SKM-1 (cell line): ENCODE data around the gene C1orf232.

Experiments
- DNase-seq: peaks from one replicate; lab custom pipeline; 2025; ENCODE audit not compliant: unreplicated experiment; lab: John Stamatoyannopoulos, UW

Gene C1orf232

DNA sequence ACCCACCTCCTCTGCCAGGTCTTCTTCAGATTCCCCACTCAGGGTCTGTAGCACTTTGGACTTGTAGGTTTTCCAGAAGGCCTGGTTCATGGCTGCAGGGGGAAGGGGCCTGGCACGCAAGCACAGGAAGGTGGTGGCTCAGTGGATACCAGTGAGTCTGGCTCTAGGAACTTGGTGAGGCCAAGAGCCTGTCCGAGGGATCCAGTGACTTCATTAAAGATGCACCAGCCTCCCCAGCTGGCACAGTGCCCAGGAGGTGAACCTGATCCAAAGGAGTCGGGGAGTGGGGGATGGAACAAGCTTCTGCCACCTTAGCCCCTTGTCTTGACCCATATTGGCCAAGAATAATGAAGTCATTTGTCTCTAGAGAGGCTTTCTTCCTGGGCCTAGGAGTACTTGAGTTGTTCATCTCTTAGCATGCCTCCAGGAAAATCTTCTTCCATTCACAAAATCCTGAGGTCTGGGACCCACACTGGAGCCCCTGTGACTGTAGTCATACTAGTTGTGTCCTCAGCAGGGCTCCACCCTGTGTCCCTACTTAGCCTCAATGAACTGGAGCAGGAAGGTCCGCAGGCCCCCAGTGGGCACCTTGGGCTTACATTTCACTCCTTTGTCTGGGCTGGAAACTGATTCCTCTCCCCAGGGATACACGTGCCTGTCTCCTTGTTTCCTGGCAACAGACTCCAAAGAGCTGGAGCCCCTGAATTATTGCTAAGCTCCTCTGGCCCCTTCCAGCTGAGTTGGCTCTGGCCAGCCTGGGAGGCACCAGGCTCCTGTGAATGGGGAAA, at the start of gene C1orf232:
TSS of gene C1orf232 (minus strand) at position 554 of the 788 bp plus-strand sequence. CDS start at position 90, 464 bp downstream.
- DNase-seq = no peak

DNA sequence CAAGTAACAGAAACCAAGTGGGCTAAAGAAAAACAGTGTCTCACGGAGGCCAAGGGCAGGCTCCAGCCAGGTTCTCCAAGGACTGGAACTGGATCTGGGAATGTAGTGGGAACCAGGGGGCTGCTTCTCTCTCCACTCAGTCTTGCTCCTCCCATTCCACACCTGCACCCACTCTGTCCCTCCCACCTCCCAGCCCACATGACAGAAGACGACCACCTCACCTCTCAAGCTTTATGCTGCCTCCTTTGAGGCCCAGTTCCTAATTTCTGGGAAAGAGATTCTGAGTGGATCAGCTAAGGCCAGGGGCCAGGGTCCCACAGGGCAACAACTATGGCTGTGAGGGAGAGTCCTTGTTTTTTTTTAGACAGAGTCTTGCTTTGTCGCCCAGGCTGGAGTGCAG, 46.5 kb upstream of the C1orf232 start:
- no peak for DNase-seq

DNA sequence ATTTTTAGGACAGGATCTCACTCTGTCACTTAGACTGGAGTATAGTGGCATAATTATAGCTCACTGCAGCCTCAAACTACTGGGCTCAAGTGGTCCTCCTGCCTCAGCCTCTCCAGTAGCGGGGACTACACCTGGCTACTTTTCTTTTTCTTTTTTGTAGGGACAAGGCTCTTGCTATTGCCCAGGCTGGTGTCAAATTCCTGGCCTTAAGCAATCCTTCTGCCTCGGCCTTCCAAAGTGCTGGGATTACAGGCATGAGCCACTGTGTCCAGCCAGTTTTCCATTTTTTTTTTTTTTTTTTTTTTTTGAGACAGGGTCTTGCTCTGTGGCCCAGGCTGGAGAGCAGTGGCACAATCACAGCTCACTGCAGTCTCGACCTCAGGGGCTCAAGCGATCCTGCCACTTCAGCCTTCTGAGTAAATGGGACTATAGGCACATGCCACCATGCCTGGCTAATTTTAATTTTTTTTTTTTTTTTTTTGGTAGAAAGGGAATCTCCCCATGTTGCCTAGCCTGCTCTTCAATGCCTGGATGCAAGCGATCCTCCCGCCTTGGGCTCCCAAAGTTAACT, 44.7 kb upstream of the C1orf232 start:
- no peak for DNase-seq

DNA sequence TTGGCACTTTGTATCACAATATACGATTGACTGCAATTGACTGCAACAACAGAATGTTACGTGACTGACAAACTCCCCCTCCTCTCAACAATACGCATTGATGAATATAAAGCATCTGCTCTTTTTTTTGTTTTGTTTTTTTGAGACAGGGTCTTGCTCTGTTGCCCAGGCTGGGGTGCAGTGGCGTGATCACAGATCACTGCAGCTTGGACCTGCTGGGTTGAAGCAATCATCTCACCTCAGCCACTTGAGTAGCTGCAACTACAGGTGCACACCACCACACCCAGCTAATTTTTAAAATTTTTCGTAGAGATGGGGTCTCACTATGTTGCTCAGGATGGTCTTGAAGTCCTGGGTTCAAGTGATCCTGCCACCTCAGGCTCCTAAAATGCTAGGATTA, 44.0 kb upstream of the C1orf232 start:
- DNase-seq = no peak

DNA sequence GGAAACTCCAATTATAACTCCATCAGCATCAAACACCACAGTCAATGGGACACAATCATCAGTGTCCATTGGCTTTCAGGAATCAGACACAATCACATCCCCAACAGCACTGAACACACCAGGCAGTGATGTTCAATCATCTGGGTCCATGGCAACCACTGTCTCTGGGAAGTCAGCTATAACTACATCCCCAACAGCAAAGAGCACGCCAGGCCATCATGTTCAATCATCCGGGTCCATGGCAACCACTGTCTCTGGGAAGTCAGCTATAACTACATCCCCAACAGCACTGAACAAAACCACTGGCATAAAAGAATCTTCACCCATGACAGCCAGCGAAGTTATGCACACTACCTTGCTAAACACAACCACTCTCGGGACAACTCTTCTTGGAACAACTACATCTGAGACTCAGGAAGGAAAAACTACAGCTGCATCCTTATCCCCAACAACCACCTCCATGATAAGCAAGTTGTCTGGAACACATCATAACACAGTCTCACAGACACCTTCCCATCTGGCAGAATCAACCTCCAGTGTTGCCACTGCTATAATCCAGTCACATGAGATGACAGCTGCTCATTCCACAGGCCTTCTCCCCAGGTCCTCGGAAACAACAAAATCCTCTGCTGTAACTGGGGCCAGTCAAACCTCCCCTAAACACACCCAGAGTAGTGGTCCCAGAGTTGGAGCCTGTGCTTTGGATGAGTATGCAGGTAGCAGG, 41.5 kb upstream of the C1orf232 start:
- DNase-seq = no peak

- DNase-seq = no peak
Observed at GRCh38 chr1:26203642-26204318, 35.0 kb upstream of the C1orf232 start.

GRCh38 chr1:26200413-26200812, 31.6 kb upstream of the C1orf232 start:
- no peak for DNase-seq

DNA sequence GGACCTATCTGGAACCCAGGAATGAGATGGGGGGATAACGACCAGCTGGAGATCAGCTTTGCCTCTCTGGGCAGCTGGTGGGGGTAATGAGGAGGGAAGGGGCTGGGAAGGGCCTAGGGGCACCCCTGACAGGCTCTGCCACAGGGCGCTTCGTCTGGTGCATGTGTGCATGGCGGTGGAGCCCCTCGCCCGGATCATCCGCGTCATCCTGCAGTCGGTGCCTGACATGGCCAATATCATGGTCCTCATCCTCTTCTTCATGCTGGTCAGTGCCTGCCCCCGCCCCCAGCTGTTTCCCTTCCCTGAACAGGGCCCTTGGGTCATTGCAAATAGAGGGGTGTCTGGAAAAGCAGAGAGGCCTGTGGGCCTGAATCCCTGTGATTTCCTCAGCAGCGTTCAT, 29.1 kb upstream of the C1orf232 start:
- DNase-seq = no peak

GRCh38 chr1:26197301-26197700, 28.5 kb upstream of the C1orf232 start:
- no peak for DNase-seq

GRCh38 chr1:26195805-26196204, 27.0 kb upstream of the C1orf232 start:
- DNase-seq = no peak

DNA sequence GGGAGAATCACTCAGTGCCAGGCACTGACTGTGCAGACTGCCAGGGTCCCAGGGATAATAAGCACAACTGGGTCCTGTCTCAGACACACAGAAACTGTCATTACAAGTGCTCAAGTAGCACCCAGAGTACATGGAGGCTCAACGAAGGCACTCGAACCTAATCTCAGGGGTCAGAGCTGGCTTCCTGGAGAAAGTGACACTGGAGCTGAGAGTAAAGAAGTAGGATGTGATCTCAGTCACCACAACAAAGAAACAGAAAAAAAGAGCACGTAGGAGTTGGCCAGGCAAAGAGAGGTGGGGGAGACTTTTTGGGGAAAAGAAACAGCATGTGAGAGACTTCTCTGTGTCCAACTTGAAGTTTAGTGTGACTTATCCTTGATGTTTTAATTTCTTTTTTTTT, 23.0 kb upstream of the C1orf232 start:
- DNase-seq = no peak

DNA sequence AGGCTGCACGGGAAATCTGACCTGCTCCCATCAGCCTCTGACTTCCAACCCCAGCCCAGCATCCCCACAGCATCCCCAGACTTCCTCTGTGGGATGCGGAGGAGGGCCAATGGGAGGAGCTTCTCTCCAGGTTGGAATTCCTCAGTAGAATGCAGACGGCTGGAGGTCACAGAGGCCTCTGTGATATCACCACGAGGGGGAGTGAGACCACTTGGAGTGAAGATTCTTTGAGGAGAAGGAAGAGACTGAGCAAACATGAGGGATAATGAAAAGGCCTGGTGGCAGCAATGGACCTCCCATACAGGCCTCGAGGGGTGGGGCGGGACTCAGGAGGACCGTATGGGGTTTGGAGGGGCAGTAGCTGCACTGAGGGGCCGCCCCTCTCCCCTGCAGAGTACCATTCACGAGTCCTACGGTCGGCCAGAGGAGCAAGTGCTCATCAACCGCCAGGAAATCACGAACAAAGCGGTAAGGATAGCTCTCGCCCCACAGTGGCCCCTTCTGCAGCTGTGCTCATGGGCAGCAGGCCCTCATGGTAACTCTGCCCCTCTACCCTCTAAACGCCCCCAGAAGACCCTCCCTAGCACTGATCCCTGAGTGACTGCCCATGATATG, 21.7 kb upstream of the C1orf232 start, which contains the start of gene CATSPER4:
TSS of gene CATSPER4 (plus strand) at position 230 of the 615 bp plus-strand sequence. CDS start at position 256, 26 bp downstream.
- no peak for DNase-seq

DNA sequence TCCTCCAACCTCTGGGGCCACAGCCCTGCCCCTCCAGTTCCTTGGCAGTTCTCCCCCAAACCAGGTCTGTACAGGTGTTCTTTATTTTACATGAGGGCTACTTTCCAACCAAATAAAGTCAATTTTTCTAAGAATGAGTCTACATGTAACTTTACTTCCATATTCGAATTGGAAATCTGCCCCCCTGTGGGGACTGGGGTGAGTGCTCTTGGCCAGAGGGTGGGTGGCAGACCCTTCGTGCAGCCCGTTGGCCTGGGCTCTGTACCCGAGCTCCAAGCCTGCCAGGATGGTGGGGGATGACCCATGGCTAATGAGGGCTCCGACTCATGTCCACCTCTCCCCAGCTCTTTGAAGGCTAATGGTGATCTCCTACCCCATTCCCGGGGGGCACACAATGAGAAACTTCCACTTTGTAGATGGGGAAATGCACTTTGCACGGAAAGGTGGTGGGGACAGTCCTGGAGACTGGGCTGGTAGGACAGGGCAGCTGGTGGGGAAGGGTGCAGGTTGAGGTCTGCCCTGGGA, 21.1 kb upstream of the C1orf232 start:
- no peak for DNase-seq

DNA sequence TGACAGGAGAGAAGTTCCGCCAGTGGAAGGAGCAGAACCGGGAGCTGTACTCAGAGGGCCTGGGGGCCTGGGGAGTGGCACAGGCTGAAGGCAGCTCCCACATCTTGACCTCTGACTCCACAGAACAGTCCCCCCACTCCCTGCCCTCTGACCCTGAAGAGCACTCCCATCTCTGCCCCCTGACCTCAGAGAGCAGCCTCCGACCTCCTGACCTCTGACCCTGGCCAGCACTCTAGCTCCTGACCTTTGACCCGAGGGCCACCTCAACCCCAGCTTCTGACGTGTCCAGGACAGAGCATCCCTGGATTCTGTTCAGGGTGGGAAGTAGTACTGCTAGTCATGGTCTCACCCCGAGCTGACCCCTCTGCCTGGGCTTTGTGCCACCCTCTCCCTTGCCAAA, 20.6 kb upstream of the C1orf232 start:
- no peak for DNase-seq

GRCh38 chr1:26188477-26188876, 19.7 kb upstream of the C1orf232 start:
- no peak for DNase-seq

DNA sequence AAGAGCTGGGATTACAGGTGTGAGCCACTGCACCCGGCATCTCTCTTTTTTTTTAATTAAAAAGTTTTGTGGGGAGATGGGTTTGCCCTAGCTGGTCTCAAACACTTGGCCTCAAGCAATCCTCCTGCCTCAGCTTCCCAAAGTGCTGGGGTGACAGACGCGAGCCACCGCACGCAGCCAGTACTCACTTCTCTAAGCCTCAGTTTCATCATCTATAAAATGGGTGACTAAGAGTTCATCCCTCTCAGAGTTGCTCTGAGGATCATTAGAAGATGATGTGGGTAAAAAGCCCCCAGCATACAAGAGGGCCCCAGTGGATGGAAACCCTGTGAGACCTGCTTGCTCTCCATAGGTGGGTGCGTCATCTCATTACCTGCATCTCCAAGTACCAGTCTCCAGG, 19.1 kb upstream of the C1orf232 start:
- no peak for DNase-seq

DNA sequence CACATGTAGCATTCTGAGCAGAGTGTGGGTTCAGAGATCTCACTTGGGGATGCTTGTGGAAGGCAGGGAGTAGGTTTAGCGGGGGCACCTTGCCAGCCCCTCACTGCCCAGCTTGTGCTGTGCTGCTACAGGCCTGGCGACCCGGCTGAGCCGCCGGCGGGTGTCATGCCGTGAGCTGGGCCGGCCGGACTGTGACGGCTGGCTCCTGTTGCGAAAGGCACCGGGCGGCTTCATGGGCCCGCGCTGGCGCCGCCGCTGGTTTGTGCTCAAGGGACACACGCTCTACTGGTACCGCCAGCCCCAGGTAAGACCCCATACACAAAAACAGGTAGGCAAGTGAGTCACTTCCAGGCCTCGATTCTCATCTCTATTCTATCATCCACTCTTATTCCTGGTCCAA, 16.1 kb upstream of the C1orf232 start:
- no peak for DNase-seq

DNA sequence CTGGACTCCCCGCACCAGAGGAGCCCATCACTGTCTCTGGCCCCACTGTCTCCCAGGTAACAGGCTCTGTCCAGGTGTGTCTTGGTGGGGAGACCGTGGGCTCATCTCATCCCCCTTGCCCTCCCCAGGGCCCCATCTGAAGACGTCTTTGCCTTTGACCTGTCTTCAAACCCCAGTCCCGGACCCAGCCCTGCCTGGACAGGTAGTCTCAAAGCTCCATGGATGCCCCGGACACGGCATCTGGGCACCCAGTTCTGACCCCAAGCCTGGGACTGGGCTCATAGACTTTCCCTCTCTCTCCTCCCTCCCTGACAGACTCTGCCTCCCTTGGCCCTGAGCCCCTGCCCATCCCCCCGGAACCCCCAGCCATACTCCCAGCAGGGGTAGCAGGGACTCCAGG, 15.3 kb upstream of the C1orf232 start:
- DNase-seq = no peak

DNA sequence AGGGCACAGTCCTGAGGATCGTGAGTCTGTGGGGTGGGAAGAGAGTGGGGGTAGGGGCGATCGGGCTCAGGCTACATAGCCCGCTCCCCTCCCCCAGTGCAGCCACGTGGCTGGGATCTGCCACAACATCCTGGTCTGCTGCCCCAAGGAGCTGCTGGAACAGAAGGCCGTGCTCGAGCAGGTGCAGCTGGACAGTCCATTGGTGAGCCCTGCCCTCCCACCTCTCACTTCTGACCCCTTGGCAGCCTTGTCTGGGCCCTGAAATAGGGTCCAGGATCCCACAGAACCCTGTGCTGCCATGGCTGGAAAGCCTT, 13.6 kb upstream of the C1orf232 start:
- no peak for DNase-seq

DNA sequence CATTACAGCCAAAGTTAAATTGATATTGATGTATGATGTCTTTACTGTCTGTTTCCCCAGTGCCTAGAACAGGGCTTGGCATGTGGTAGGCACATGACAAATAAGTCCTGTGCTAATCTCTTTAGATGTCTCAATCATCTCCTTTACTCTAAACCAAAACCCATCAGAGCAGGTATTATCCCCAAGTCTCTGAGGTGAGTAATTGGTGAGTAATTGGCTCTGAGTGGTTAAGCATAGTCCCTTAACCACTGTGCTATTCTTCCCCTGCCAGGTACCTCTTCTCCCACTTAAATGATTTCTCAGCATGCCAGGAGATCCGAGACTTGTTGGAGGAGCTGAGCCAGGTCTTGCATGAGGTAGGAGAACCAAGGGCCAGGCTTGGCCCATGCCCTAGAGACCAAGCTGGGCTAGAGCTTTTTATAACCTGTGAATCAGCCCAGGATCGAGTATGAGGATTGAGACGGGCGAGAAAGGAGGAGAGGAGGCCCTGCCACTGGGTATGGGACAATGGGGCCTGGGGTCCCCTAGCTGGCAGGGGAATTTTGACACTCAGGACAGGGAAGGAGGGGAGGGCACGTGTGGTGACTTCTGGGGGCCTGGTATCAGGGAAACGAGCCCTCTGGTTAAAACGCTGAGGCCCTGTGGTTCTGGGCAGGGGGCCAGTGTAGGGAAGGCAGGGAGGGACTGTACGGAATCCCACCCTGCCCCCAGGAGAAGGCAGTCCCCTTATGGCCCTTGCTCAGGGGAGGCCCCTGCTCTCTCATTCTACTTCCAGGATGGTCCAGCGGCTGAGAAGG, 13.0 kb upstream of the C1orf232 start:
- DNase-seq = no peak
